Uterus (tissue), 2 donors: ENCODE measurements around the gene TDRD9.

Experiments used
- POLR2A ChIP-seq, 2 donors: fragments of 450-650 bp; IDR thresholded peaks; one replicate each; pipeline ENCODE4 v1.6.1; 2016; ENCODE audit warnings: antibody characterized with exemption in 2 of 2, mild to moderate bottlenecking in 1 of 2, moderate library complexity in 1 of 2
- TF ChIP-seq, protein P1 (sequence below), 4 experiments: fragments of 200-600 bp in 2 of 4; fragments of 450-650 bp in 2 of 4; sonication (generic) in 2 of 4; IDR thresholded peaks; one replicate each; pipeline ENCODE4 v1.5.1; 2016 to 2019; ENCODE audit warnings: antibody characterized with exemption in 4 of 4, mild to moderate bottlenecking in 2 of 4, moderate library complexity in 1 of 4

DNA sequence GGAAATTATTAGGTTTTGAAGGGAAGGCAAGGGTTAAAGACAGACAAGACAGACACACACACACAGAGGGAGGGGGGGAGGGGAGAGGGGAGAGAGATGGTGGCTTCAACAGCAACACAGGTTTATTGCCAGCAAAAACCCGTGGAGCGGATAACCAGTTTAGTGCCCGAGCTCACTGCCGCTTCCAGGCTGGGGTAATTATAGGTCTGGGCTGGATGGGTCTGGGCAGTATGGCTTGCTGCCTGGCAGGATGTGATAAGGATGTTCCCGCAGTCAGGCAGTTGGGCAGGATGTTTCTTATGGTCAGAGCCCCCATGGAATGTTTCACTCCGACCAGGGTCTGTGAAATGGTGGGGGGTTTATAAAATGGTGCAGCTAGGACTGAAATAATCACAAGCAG, 4.4 kb upstream of the TDRD9 start:
- TF ChIP-seq POLR2A (IDR thresholded peaks at IDR 0.05) = no peak
- TF ChIP-seq, protein P1, sequence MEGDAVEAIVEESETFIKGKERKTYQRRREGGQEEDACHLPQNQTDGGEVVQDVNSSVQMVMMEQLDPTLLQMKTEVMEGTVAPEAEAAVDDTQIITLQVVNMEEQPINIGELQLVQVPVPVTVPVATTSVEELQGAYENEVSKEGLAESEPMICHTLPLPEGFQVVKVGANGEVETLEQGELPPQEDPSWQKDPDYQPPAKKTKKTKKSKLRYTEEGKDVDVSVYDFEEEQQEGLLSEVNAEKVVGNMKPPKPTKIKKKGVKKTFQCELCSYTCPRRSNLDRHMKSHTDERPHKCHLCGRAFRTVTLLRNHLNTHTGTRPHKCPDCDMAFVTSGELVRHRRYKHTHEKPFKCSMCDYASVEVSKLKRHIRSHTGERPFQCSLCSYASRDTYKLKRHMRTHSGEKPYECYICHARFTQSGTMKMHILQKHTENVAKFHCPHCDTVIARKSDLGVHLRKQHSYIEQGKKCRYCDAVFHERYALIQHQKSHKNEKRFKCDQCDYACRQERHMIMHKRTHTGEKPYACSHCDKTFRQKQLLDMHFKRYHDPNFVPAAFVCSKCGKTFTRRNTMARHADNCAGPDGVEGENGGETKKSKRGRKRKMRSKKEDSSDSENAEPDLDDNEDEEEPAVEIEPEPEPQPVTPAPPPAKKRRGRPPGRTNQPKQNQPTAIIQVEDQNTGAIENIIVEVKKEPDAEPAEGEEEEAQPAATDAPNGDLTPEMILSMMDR (IDR thresholded peaks at IDR 0.05) = no peak
